ENCODE results near the gene EIF4H. TPM values are rescaled to one million over a fixed set of nuclear protein-coding genes. Genes with fewer than 3 reads are reported as not detected.

Gene EIF4H
- total and polyA plus RNA-seq, 9 of the 15 experiments (the other 6 are each of a cell fraction or from before 2014, with no cell fraction given), result 11.0 to 435 (median 319) TPM

DNA sequence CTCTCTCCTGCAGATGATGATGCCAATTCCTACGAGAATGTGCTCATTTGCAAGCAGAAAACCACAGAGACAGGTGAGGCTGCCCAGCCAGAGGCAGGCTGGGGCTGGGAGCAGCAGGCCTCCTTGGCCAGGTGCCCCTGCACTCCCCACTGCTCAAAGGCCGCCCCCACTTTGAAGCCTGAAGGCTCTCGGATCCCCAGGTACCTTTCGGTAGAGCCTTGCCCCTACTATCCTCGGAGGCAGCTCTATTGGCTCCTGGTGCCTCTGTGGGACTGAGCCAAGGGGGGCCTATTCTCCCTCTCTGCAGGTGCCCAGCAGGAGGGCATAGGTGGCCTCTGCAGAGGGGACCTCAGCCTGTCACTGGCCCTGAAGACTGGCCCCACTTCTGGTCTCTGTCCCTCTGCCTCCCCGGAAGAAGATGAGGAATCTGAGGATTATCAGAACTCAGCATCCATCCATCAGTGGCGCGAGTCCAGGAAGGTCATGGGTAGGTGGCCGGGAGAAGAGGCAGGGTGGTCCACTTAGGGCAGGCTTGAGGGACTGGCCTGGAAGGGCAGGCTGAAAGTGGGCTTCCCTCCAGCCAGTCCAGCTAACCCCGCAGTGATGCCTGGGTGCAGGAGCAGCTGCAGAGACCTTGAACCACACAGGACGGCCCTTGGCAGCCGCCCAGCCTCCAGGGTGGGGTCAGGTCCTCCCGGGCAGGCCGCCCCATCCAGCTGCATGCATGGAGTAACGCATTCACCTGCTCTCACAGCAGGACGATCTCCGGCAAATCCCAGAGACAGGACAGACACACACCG is 49.8 kb downstream of the EIF4H start (continued):
- TF ChIP-seq, protein P1, sequence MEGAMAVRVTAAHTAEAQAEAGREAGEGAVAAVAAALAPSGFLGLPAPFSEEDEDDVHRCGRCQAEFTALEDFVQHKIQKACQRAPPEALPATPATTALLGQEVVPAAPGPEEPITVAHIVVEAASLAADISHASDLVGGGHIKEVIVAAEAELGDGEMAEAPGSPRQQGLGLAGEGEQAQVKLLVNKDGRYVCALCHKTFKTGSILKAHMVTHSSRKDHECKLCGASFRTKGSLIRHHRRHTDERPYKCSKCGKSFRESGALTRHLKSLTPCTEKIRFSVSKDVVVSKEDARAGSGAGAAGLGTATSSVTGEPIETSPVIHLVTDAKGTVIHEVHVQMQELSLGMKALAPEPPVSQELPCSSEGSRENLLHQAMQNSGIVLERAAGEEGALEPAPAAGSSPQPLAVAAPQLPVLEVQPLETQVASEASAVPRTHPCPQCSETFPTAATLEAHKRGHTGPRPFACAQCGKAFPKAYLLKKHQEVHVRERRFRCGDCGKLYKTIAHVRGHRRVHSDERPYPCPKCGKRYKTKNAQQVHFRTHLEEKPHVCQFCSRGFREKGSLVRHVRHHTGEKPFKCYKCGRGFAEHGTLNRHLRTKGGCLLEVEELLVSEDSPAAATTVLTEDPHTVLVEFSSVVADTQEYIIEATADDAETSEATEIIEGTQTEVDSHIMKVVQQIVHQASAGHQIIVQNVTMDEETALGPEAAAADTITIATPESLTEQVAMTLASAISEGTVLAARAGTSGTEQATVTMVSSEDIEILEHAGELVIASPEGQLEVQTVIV (CRISPR knock-in tag; IDR thresholded peaks at IDR 0.05; ENCODE audit: borderline replicate concordance), result no peak
- TF ChIP-seq ARID1B (IDR thresholded peaks at IDR 0.05) (no peak), RBM17 (IDR thresholded peaks at IDR 0.05; ENCODE audit: borderline replicate concordance, low read depth, low read length) (no peak), RAD21 (CRISPR knock-in tag; conservative IDR thresholded peaks at IDR 0.05 in 1 of 2, IDR thresholded peaks at IDR 0.05 in 1 of 2) (no peak), SMAD3 (CRISPR knock-in tag; conservative IDR thresholded peaks at IDR 0.05) (no peak), JUN (IDR thresholded peaks at IDR 0.05; ENCODE audit: borderline replicate concordance, low read depth, low read length) (no peak), JUN (CRISPR knock-in tag; IDR thresholded peaks at IDR 0.05; ENCODE audit: borderline replicate concordance) (no peak), GABPA (tag; conservative IDR thresholded peaks at IDR 0.05; ENCODE audit: low read depth) (no peak), POLR2AphosphoS5 (IDR thresholded peaks at IDR 0.05; ENCODE audit: control insufficient read depth, insufficient read depth, low read depth, low read length) (0 out of 2 replicates have a peak, but pooled peaks have one; percentile 7), NFIC (IDR thresholded peaks at IDR 0.05) (0 out of 2 replicates have a peak, but pooled peaks have one; percentile 10), SUPT5H (IDR thresholded peaks at IDR 0.05) (0 out of 2 replicates have a peak, but pooled peaks have one; percentile 26), MEF2A (IDR thresholded peaks at IDR 0.05; ENCODE audit: control insufficient read depth, low read depth, low read length) (no peak)
- TF ChIP-seq, protein P2, sequence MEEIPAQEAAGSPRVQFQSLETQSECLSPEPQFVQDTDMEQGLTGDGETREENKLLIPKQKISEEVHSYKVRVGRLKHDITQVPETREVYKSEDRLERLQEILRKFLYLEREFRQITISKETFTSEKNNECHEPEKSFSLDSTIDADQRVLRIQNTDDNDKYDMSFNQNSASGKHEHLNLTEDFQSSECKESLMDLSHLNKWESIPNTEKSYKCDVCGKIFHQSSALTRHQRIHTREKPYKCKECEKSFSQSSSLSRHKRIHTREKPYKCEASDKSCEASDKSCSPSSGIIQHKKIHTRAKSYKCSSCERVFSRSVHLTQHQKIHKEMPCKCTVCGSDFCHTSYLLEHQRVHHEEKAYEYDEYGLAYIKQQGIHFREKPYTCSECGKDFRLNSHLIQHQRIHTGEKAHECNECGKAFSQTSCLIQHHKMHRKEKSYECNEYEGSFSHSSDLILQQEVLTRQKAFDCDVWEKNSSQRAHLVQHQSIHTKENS (CRISPR knock-in tag; IDR thresholded peaks at IDR 0.05), result no peak

Data from K562 (cell line).